GM18907 (cell line): Measurements from ENCODE around the gene GABRB3.

ENCODE experiments used
- ATAC-seq: cut with Tn5 transposase; IDR thresholded peaks from one replicate; pipeline ENCODE4 v1.9.1; 2021; ENCODE audit warnings: mild to moderate bottlenecking, moderate library complexity; ENCODE audit not compliant: unreplicated experiment

GABRB3 gene

DNA sequence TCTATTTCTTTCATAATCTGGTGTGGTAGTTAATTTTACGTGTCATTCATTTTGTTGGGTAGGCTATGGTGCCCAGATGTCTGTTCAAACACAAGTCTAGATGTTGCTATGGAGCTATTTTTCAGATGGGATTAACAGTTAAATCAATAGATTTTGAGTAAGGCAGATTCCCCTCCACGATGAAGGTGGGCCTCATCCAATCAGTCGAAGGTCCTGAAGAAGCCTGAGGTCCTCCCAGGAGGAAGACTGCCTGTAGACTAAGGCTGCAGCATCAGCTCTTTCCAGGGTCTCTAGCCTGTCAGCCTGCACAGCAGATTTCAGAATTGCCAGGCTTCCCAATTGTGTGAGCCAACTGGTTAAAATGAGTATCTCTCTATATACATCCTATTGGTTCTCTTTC is 92.9 kb downstream of the GABRB3 start:
- no peak for ATAC-seq

DNA sequence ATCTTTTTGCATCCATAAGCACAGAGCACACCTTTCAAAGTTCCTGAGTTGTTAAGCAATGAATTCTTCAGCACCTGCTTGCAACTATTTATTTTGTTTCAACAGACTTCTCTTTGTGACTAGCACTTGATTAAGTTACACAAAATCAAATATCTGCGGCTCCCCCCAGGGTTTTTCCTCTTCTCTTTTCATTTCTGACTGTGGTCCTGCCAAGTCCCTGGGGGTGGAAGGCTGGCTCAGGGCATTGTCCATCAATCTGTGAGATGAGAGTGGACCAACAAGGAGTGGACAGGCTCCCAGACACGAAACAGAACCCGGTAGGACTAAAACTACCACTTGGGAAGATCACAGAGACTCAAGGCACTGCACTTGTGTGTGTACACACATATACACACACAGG is 96.8 kb downstream of the GABRB3 start:
- ATAC-seq, result no peak

DNA sequence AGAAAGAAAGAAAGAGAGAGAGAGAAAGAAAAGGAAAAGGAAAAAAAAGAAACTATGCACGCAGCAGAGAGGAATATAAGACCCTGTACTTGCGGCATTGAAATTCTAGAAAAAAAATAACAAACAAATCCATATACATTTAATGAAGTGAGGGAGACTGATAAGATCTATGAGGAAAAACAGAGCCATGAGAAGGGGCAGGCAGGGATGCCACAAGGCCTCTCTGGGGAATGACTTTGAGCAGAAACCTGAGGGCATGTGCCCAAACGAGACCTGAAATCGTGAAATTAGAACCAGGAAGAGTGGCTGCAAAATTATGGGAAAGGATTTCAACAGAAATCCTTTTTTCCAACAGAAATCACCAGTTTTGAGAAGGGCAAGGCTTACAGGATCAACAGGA is 98.4 kb downstream of the GABRB3 start:
- no peak for ATAC-seq

DNA sequence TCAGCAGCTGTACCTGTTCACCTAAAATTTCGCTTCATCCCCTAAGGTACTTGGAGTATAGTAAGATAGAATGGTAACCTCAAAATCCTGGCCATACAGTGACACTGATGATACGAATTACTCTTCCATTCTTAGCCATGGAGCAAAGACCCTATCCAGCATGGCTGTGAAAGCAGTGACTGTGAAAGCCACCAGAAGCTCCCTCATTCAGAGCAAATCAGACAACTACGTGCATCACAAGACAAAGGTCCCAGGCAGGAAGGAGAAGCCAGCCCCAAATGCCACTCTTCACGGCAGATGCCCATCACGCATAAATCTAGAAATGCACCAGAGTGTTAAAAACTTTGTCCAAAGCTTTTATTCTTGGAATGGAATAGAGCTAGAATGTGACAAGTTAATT is 99.4 kb downstream of the GABRB3 start:
- no peak for ATAC-seq

DNA sequence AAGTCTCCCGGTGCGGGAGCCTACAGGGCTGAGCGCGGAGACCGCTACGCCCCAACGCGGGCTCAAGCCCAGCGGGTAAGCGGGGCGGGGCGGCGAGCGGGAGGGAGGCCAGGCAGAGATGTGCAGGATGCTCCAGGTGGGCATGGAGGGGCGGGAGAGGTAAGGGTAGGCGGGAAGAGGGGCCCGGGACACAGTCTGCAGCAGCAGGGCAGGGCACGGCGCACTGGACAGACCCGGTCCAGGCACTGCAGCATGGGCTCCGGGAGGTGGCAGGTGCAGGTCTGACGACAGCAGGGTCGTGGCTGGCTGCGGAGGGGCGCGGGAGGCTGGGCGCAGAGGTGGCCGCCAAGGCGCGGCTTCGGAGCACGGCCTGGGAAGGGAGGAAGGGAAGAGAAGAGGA is 102.8 kb downstream of the GABRB3 start:
- no peak for ATAC-seq

DNA sequence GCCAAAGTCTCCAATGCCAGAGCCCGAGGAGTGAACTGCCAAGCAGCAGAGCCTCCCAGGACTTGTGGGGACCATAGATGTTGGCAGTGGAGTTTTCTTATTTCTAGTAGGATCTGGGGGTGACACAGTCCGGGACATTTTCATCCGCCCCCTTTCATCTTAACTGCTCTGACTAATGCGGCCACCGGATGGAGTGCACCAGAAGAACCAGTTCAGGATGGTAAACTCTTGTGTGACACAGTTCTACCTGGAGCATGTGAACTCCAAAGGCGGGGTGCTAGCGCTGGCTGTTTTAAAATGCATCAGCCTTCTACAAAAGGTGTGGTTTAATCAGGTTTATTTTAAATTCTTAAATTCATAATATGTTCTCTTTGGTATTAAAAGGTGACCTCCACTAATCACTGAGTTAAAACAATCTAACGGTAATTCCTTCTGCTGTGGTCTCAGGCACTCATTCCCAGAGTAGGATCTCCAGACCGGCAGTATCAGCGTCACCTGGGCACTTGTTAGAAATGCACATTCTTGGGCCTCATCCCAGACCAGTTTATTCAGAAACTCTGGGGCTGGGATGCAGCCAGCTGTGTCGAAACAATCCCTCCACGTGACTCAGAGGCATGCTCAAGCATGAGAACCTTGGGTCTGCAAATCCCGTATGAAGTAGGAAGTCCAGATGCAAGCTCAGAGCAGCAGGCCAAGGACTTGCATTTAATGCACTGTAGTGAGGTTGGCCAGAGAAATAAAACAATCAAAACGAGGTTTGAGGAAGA is 105.5 kb downstream of the GABRB3 start:
- ATAC-seq, result no peak

DNA sequence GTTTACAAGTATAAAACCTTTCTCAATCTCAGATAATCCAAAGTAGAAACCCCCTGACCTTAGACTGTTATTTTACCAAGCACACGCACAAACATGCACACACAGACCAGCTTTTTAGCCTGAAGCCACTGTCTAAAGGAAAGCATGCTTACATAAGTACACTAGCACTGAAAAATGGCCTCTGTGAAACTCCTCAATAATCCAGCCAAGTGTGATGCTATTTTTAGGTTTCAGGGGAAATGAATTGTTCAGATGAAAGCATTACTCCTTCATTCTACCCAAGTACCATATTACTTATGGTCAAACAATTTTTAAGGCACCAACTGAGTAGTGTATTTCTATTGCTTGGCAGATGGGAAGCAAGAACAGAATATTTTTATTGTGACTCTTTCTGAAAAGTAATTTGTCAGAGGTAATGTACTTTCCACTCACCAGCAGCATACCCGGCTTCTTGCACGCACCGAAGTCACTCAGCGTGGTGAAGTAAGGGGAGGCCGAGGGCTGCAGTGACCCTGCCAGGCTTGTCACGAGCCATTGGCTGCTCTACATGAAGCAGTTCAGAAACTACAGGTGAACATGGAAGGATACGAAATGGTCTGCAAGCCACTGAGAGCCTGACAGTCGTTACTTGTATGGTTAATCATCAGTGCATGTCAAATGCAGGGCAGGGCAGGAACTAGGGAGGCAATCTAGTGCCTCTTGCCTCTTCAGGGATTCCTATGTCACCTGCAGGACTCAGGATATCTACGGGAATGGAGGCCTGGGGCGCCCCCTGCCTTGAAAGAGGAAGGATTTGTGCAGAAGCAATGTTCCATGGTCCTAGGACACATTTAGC is 106.7 kb downstream of the GABRB3 start:
- no peak for ATAC-seq

DNA sequence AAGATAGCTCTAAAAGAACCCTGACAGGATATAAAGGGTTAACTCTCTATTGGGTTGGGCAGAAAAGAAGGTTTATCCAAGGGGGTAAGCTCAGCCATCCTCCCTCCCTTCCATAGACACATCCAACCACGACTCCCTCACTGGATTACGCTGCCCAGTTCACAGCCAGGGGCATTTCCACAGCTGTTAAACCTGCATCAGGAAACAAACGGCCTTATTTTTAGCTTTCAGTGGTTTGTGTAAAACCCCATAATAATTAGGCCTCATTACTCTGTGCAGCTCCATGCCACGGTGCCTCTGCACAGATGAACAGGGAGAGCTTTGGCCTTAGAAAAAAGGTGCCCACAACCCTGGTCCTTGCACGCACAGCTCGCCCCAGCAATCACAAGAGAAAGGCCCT is 110.6 kb downstream of the GABRB3 start:
- ATAC-seq, result no peak

DNA sequence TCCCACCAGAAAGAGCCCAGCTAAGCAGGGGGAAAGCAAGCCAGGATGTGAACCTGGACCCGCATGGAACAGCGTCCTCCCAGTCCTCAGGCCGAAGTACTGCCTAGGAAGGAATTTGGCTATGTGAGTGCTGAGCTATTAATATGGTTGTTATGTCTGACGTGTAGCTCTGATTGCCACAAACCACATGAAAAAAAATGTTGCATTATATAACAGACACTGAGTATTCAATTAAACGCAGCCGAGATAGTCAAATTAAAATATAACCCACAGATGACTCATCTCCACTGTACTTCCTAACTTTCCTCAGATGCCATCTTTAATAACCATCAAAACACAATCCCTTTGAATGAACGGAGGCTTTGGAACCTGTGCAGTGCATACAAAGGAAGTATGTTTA is 111.1 kb downstream of the GABRB3 start:
- ATAC-seq, result no peak

DNA sequence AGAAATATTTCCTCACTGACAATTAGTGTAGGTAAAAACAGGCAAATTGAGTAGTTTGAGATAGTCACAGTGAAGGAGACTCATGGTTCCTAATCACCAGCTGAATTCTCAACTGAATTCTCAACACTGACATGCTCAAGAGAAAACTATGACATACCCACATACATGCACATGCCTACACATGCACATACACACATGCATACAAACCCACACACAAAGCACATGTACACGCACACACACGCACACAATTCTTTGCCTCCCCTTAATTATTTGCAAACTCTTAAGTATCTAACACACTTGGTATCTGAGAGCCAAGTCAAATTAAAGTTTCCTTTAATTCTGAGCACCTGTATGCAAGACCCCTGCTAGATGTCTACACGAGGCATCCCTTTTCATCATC is 111.8 kb downstream of the GABRB3 start:
- ATAC-seq, result no peak

DNA sequence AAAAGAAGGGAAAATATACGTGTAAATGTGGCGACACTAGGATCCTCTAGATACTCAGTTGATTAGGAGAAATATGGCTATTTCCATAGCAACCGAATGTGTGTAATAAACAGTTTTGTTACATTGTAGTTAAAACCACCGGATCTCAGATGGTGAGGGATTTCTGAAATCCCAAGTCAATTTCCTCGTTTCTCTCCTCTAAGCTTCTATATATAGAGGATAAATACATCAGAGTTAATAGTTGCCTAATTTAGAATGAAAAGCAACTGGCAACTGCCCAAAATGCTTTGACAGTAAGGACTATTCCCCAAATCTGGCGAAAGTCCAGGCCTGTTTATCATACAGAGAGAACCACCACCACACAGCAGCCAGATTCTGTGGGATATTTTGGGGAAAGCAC is 112.6 kb downstream of the GABRB3 start:
- ATAC-seq, result no peak

DNA sequence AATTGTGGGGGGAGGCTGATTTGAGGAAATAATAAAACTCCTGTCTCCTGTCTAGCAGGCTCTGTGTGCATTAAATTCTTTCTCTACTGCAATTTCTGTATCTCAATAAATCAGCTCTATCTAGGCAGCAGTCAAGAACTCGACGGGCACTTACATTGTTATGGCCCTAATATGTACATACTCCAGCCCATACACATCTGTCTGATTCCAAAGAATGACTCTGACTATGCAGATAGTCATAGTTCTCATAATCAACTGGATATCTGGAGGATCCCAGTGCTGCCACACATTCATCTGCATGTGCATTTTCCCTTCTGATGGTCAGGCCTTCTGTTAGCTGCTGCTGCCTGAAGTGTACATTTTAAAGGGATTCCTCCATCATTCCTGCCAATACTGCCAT is 114.6 kb downstream of the GABRB3 start:
- no peak for ATAC-seq

DNA sequence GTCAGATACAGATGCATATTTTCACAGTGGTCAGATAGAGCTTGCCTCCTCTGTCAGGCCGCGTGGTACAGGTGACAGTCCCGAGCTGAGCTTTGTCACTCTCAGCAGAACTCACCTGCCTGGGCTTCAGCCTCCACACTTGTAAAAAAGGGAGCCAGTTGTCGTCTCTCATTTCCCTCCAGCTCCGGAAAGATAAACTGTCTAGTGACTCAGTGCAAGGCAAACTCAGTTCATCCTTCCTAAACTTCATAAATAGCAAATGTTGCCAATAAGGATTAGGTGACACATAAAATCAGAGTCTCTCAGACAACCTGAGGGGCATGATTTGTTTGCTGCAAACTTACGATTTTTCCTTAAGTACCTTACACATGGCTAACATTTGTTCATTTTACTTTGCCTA is 116.8 kb downstream of the GABRB3 start:
- ATAC-seq, result no peak

DNA sequence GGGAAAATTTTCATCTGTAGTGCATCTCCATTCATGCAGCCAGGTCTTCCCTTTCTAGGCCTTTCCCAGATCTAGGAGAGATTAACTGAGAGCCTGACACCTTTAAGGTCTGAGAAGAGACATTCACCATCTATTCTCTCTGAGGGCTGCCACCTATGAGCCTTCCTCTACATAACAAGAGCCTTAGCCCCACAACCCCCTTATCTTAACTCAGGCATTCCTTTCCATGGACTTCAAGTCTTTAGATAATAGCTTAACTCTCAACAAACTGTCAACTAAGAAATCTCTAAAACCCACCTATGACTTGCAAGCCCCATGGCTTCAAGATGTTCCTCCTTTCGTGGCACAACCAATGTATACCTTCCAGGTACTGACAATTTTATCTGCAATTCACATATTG is 121.0 kb downstream of the GABRB3 start:
- ATAC-seq, result no peak

DNA sequence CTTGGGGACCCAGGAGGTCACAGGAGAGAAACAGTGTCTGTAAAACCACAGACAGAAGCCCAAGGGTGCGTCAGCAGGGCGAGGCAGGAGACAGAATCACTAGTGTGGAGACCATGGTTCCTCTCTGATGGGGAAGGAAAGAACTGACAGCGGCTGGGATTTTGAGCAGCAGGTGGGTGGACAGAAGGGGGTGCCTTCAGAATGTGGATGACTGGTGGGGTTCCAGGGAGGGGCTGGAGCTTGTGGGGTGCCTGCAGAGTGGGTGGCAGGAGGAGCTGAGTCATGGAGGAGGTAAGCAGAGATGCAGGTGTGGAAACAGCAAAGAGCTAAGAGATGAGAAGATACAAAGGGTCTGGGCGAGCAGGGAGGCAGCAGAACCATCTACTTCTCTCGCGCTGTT is 124.2 kb downstream of the GABRB3 start:
- ATAC-seq, result no peak

DNA sequence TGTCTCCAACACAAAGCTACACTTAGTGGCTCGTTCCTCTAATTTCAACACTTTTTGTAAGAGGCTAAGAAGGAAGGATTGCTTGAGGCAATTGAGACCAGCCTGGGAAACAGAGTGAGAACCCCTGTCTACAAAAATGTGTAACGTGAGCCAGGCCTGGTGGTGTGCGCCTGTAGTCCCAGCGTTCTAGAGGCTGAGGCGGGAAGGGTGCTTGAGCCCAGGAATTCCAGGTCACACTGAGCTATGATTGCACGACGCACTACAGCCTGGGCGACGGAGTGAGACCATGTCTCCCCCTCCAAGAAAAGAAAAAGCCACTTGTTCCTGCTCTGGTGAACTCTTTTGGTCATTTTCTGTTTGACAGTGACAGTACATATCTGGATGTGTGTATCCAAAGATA is 127.9 kb downstream of the GABRB3 start:
- no peak for ATAC-seq

DNA sequence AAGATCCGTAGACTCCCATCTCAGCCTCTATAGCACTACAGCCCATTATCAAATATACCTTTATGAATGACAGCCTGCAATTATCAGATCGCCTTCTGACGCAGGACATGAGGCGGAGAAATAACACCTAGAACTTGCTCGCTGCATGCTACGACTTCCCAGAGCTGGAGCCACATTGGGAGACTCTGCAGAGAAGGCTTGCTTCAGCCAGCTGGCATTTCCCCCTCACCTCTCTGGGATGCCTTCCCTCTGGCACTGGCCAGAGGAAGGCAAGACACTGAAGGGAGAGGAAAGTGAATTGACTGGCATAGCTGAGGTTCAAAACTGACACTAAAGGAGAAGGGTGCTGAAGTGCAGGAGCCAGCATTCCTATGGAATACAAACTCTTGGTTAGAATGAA is 131.7 kb downstream of the GABRB3 start:
- no peak for ATAC-seq

DNA sequence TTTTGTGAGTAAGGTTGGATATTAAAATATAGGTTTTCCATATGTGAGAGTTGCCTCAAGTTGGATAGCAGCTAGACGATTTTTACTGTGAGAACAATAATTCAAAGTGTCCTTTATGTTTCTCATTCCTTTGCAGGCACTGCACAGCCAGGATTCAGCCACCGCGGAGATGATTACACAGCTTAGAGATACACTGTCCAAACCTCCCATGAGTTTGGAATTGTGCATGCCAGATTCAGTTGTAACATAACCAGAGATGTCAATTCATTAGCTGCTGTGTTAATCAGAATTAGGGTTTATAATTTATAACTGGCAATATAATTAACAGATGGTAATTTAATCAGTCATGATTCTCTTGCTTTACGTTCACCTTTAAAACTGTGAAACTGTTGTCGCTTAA is 132.3 kb downstream of the GABRB3 start:
- ATAC-seq, result no peak

DNA sequence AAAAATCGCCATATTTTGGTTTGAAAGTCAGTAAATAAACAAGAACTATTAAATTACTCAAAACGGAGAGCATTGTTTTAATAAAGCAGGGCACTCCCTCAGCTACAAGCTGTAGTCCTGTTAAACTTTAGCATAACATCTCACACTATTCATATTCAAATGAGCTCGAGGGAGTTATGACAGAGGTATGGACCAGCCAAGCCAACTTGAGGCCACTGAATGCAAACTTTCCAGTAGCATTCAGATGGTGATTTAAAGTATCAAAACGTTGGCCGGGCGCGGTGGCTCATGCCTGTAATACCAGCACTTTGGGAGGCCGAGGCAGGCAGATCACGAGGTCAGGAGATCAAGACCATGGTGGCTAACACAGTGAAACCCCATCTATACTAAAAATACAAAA is 132.9 kb downstream of the GABRB3 start:
- no peak for ATAC-seq

DNA sequence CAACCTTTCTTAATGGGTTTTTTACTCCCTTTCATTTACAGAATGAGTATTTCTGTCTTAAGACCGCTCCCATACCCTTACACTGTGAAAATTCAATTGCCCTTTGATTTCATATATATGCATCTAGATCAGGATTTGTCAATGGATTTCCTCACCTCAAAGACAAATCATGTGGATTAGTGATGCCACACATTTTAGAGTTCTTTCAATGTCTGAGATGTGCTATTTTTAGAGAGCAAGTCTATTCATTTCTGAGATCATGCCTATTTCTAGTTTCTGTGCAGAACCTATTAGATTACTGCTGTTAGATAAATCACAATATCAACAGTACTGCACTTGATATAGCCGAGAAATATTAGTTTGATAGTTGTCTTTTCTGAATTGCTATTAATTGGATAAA is 137.3 kb downstream of the GABRB3 start:
- ATAC-seq, result no peak

DNA sequence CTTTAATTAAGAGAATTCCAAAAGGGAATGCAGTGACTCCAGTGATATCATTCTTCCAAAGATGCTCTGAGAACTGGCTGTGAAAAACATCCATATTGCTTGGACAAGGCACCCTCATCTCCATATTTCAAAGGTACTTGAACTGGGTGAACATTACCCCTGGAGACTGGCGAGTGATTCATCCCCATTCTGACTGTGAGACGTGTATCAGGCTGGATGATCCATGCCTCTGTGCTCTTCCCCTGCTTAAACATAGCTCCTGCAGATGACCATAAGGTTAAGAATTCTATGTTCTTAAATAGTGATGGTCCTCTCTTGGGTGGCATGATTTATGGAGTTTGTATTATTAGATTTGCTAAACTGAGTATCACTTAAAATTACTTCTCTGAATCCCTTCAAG is 137.8 kb downstream of the GABRB3 start:
- no peak for ATAC-seq

DNA sequence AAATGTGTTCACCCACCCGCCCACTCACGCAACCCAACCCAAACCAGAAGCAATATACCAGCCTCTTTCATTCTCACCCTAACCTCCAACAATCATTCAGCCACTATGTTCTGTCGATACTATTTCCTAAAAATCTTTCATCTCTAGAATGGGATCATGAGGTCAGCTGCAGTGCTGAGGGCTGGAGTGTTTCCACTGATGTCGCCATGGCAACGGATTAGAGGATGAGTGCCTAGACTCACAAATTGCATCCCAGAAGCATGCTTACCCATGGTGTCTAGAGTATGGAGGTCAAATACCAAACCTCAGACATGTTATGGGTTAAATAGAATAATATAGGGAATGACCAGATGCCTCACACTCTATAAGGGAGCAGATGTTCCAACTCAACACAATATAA is 138.5 kb downstream of the GABRB3 start:
- no peak for ATAC-seq

DNA sequence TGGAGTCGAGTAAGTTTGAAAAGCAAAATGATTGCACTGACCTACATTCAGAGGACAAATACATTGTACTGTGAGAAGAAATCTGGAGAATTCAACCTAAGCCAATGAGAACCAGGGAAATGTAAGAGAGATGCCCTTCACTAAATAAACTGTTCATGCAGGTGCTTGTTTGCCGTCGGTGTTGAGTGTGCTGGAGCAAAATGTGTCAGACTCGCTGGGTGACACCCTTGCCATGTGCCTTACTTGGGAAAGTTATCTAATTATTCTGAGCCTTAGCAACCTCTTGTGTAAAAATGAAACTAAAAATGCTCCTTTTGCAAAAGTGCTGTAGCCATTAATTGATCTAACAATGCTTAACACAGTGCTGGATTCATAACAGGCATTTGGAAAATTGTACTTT is 140.4 kb downstream of the GABRB3 start:
- ATAC-seq, result no peak
